Panc1 (cell line): Measurements from ENCODE around the gene GSTA5. TPM values are rescaled to one million over a fixed set of nuclear protein-coding genes. Genes with fewer than 3 reads are reported as not detected.
"Not testable (repeated sequence)": the region's sequence is repeated elsewhere in the genome, so short reads cannot be mapped to it uniquely, and the experiment has no call there.

ENCODE experiments used
- ATAC-seq: fragments of 200-7000 bp; cut with Tn5 transposase; 2 replicates; pipeline ENCODE4 v1.9.1; 2020; ENCODE audit warnings: mild to moderate bottlenecking, moderate library complexity
- BruUV-seq: library from RNA; stranded (reverse); fragments of 400-500 nt; replicated peaks from 2 replicates; lab custom pipeline; 2021; lab: Mats Ljungman, UMichigan
- CTCF ChIA-PET: fragments of 300-600 bp; sonication (Branson Sonifier 250); formaldehyde crosslinking; loops from one replicate; lab custom pipeline; 2022; ENCODE audit warnings: antibody characterized with exemption; lab: Charles Lee
- POLR2A ChIA-PET: fragments of 300-600 bp; sonication (Branson Sonifier 250); formaldehyde crosslinking; loops from one replicate; lab custom pipeline; 2022; ENCODE audit warnings: antibody characterized with exemption; lab: Charles Lee
- DNase-seq: peaks from one replicate; pipeline ENCODE4 v3.0.0-alpha.2; 2010; ENCODE audit warnings: low read depth, low spot score
- H3K27ac ChIP-seq: 2 replicates; pipeline ENCODE4 v1.5.1; 2011; ENCODE audit warnings: mild to moderate bottlenecking, low read length, inconsistent platforms
- H3K27me3 ChIP-seq: fragments of 200-500 bp; sonication (Bioruptor generic); 2 replicates; pipeline ENCODE4 v1.6.0; 2014; ENCODE audit warnings: low read length, inconsistent platforms; ENCODE audit not compliant: control insufficient read depth, insufficient read depth
- H3K36me3 ChIP-seq: fragments of 200-500 bp; sonication (Bioruptor generic); 2 replicates; pipeline ENCODE4 v1.5.1; 2014; ENCODE audit warnings: inconsistent platforms, mild to moderate bottlenecking, low read length, moderate library complexity; ENCODE audit not compliant: control insufficient read depth, insufficient read depth
- H3K4me1 ChIP-seq: 2 replicates; pipeline ENCODE4 v1.5.1; 2011; ENCODE audit warnings: inconsistent platforms, mild to moderate bottlenecking, low read length, moderate library complexity; ENCODE audit not compliant: control insufficient read depth, insufficient read depth
- H3K4me3 ChIP-seq, 2 experiments: 2 replicates each; pipeline ENCODE4 v1.5.1; 2011 to 2012; ENCODE audit warnings: low read depth in 2 of 2, low read length in 2 of 2, mild to moderate bottlenecking in 2 of 2, inconsistent platforms in 1 of 2, moderate library complexity in 1 of 2
- H3K9me3 ChIP-seq: fragments of 200-500 bp; sonication (Bioruptor generic); 2 replicates; pipeline ENCODE4 v1.5.1; 2014; ENCODE audit warnings: low read depth, mild to moderate bottlenecking, inconsistent platforms, low read length, moderate library complexity; ENCODE audit not compliant: control insufficient read depth, insufficient read depth
- CTCF ChIP-seq: fragments of 450-650 bp; IDR thresholded peaks from 2 replicates; pipeline ENCODE4 v1.5.1; 2017; ENCODE audit warnings: mild to moderate bottlenecking
- POLR2AphosphoS5 ChIP-seq: IDR thresholded peaks from 2 replicates; pipeline ENCODE4 v1.6.1; 2012; ENCODE audit warnings: mild to moderate bottlenecking, low read depth, low read length, moderate library complexity
- REST ChIP-seq, 2 experiments: IDR thresholded peaks; 2 replicates each; pipeline ENCODE4 v1.6.1; 2011 to 2012; ENCODE audit warnings: low read depth in 2 of 2, control low read depth in 1 of 2, low read length in 1 of 2, mild to moderate bottlenecking in 1 of 2, moderate library complexity in 1 of 2; ENCODE audit not compliant: insufficient read depth in 1 of 2
- SIN3A ChIP-seq: IDR thresholded peaks from 2 replicates; pipeline ENCODE4 v1.6.1; 2012; ENCODE audit warnings: low read depth, mild to moderate bottlenecking, low read length, moderate library complexity, borderline replicate concordance; ENCODE audit not compliant: insufficient read depth
- TCF7L2 ChIP-seq: IDR thresholded peaks from 2 replicates; pipeline ENCODE4 v1.6.1; 2011; ENCODE audit warnings: mild to moderate bottlenecking, low read depth, low read length, inconsistent platforms
- in situ Hi-C: cut with HindIII; loops from 2 replicates; pipeline ENCODE4 v1.10.0; 2016; ENCODE audit warnings: low sequenced_read_pairs, low pct_unique_long_range_greater_than_20kb
- intact Hi-C: fragments of 100-400 bp; cut with micrococcal nuclease; formaldehyde crosslinking; loops from one replicate; pipeline ENCODE4 v1.10.0; 2022; ENCODE audit not compliant: unreplicated experiment
- total RNA-seq: library from RNA; stranded (reverse); gene quantifications from one replicate; pipeline ENCODE4 v1.2.1, GENCODE V29; 2021; ENCODE audit not compliant: unreplicated experiment

GSTA5 gene
- total RNA-seq, 1 experiment from 2014 or later = not detected

GRCh38 chr6:52868240-52868639 lies 27.6 kb upstream of the GSTA5 start:
- Histone ChIP-seq H3K27me3 (no peaks in the 10 kb centered on the region), H3K27ac (no peak overlapping the region), H3K36me3 (no peaks in the 10 kb centered on the region), H3K4me3 (no peak overlapping the region), H3K9me3 (no peaks in the 10 kb centered on the region), H3K4me1 (no peaks in the 10 kb centered on the region)
- ATAC-seq = no peak
- ChIA-PET CTCF (interaction anchor here (0.6 kb wide), 1 partner anchor 19 kb away, joined by 3 read pairs; no protein-coding TSS in a partner anchor), POLR2A (no interaction called here)
- BruUV-seq = no TSS peak
- in situ Hi-C loops (no loop called here), intact Hi-C loops (no loop called here)
- DNase-seq = no peak
- TF ChIP-seq CTCF = no peak
- no peak for TF ChIP-seq REST (IDR thresholded peaks at IDR 0.05; ENCODE audit: insufficient read depth in 1 of 2, low read depth in 2 of 2, low read length in 1 of 2)
- no peak for TF ChIP-seq SIN3A
- TF ChIP-seq POLR2AphosphoS5 = no peak
- TF ChIP-seq TCF7L2 = no peak

GRCh38 chr6:52861151-52861550 lies 20.5 kb upstream of the GSTA5 start:
- H3K4me1 ChIP-seq, in situ Hi-C loops, CTCF ChIA-PET, ATAC-seq, intact Hi-C loops, H3K36me3 ChIP-seq, H3K27ac ChIP-seq, H3K27me3 ChIP-seq, H3K9me3 ChIP-seq, DNase-seq, H3K4me3 ChIP-seq, BruUV-seq, POLR2A ChIA-PET: not testable (repeated sequence)

GRCh38 chr6:52858416-52858815 lies 17.8 kb upstream of the GSTA5 start:
- CTCF ChIA-PET = no interaction called here
- ATAC-seq (no peak), DNase-seq (no peak)
- Histone ChIP-seq H3K4me3 (no peak overlapping the region), H3K4me1 (no peaks in the 10 kb centered on the region), H3K27me3 (no peaks in the 10 kb centered on the region), H3K27ac (no peak overlapping the region), H3K36me3 (no peaks in the 10 kb centered on the region), H3K9me3 (no peaks in the 10 kb centered on the region)
- POLR2A ChIA-PET = no interaction called here
- TF ChIP-seq TCF7L2 (no peak), POLR2AphosphoS5 (no peak), CTCF (no peak), REST (IDR thresholded peaks at IDR 0.05; ENCODE audit: insufficient read depth in 1 of 2, low read depth in 2 of 2, low read length in 1 of 2) (no peak), SIN3A (no peak)
- intact Hi-C loops (no loop called here), in situ Hi-C loops (no loop called here)
- no TSS peak for BruUV-seq

GRCh38 chr6:52856137-52856536 lies 15.5 kb upstream of the GSTA5 start:
- in situ Hi-C loops, ATAC-seq, H3K9me3 ChIP-seq, DNase-seq, BruUV-seq, H3K27ac ChIP-seq, intact Hi-C loops, H3K4me3 ChIP-seq, POLR2A ChIA-PET, H3K27me3 ChIP-seq, H3K4me1 ChIP-seq, CTCF ChIA-PET, H3K36me3 ChIP-seq: not testable (repeated sequence)
